DOHH2 (cell line): ENCODE measurements around the gene RBL1.
A peak's percentile ranks its signal among the peaks of the same experiment; 100 is the strongest.
"Not testable (repeated sequence)": the region's sequence is repeated elsewhere in the genome, so short reads cannot be mapped to it uniquely, and the experiment has no call there.

Experiments
- H3F3A ChIP-seq: fragments of 200-600 bp; sonication (generic), shearing (Covaris generic); 2 replicates; pipeline ENCODE4 v1.6.0; 2016; ENCODE audit warnings: antibody characterized with exemption, mild to moderate bottlenecking; ENCODE audit not compliant: control insufficient read depth, insufficient read depth
- H3K27ac ChIP-seq: fragments of 200-600 bp; sonication (generic); 2 replicates; pipeline ENCODE4 v1.5.1; 2014; ENCODE audit warnings: low read depth, mild to moderate bottlenecking, low read length, moderate library complexity
- H3K27me3 ChIP-seq: fragments of 200-600 bp; sonication (generic); 2 replicates; pipeline ENCODE4 v1.6.1; 2014; ENCODE audit warnings: mild to moderate bottlenecking, low read length, mixed read lengths; ENCODE audit not compliant: control insufficient read depth
- H3K36me3 ChIP-seq: fragments of 200-600 bp; sonication (generic); 2 replicates; pipeline ENCODE4 v1.6.1; 2014; ENCODE audit warnings: mild to moderate bottlenecking, low read length, moderate library complexity, mixed read lengths; ENCODE audit not compliant: control insufficient read depth
- H3K4me1 ChIP-seq: fragments of 200-600 bp; sonication (generic); 2 replicates; pipeline ENCODE4 v1.6.1; 2014; ENCODE audit warnings: mild to moderate bottlenecking, low read length, mixed read lengths; ENCODE audit not compliant: control insufficient read depth
- H3K4me2 ChIP-seq: fragments of 200-600 bp; sonication (generic); 2 replicates; pipeline ENCODE4 v1.6.0; 2014; ENCODE audit warnings: mild to moderate bottlenecking, low read length, moderate library complexity
- H3K4me3 ChIP-seq: fragments of 200-600 bp; sonication (generic); 2 replicates; pipeline ENCODE4 v1.5.1; 2014; ENCODE audit warnings: mild to moderate bottlenecking, low read length, mixed read lengths
- H3K79me2 ChIP-seq: fragments of 200-600 bp; sonication (generic); 2 replicates; pipeline ENCODE4 v1.6.1; 2014; ENCODE audit warnings: mild to moderate bottlenecking, low read length, mixed read lengths; ENCODE audit not compliant: control insufficient read depth
- H3K9me2 ChIP-seq: fragments of 200-600 bp; sonication (generic); replicated peaks from 2 replicates; pipeline ENCODE4 v1.6.1; 2014; ENCODE audit warnings: mild to moderate bottlenecking, low read length, mixed read lengths; ENCODE audit not compliant: control insufficient read depth
- H3K9me3 ChIP-seq: fragments of 200-600 bp; sonication (generic); 2 replicates; pipeline ENCODE4 v1.6.1; 2014; ENCODE audit warnings: antibody characterized with exemption, low read length, mixed read lengths; ENCODE audit not compliant: control insufficient read depth, insufficient read depth
- H4K20me1 ChIP-seq: fragments of 200-600 bp; sonication (generic); 2 replicates; pipeline ENCODE4 v1.6.0; 2014; ENCODE audit warnings: low read depth, mild to moderate bottlenecking, antibody characterized with exemption, low read length, moderate library complexity; ENCODE audit not compliant: control insufficient read depth, insufficient read depth
- EZH2phosphoT487 ChIP-seq: fragments of 200-600 bp; sonication (generic); IDR thresholded peaks from 2 replicates; pipeline ENCODE4 v1.6.1; 2017; ENCODE audit warnings: borderline replicate concordance, mild to moderate bottlenecking, antibody characterized with exemption, low read length, moderate library complexity, mixed read lengths
- TF ChIP-seq, protein P1 (sequence below): fragments of 200-600 bp; sonication (generic); IDR thresholded peaks from one replicate; pipeline ENCODE4 v1.5.1; 2014; ENCODE audit warnings: antibody characterized with exemption, mild to moderate bottlenecking, low read depth, low read length; ENCODE audit not compliant: poor library complexity, severe bottlenecking

Gene RBL1

DNA sequence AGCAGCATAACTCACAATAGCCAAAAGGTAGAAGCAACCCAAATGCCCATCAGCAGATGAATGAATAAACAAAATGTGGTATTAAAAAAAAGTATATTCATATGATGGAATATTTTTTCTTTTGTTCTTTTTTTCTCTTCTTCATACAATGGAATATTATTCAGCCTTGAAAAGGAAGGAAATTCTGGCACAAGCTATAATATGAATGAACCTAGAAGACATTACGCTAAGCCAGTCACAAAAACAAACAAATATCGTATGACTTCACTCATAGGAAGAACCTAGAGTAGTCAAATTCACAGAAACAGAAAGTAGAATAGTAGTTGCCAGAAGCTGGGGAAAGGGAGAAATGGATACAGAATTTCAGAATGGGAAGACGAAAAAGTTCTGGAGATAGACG lies 63.7 kb downstream of the RBL1 start:
- H3K4me3 ChIP-seq, result no peak overlapping the region
- peaks cover 89% of the 10 kb centered on the region for H3K36me3 ChIP-seq
- no peak overlapping the region for H3K4me2 ChIP-seq
- TF ChIP-seq EZH2phosphoT487, result no peak
- TF ChIP-seq, protein P1, sequence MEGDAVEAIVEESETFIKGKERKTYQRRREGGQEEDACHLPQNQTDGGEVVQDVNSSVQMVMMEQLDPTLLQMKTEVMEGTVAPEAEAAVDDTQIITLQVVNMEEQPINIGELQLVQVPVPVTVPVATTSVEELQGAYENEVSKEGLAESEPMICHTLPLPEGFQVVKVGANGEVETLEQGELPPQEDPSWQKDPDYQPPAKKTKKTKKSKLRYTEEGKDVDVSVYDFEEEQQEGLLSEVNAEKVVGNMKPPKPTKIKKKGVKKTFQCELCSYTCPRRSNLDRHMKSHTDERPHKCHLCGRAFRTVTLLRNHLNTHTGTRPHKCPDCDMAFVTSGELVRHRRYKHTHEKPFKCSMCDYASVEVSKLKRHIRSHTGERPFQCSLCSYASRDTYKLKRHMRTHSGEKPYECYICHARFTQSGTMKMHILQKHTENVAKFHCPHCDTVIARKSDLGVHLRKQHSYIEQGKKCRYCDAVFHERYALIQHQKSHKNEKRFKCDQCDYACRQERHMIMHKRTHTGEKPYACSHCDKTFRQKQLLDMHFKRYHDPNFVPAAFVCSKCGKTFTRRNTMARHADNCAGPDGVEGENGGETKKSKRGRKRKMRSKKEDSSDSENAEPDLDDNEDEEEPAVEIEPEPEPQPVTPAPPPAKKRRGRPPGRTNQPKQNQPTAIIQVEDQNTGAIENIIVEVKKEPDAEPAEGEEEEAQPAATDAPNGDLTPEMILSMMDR, result no peak
- no peak overlapping the region for H3K27ac ChIP-seq
- H3K27me3 ChIP-seq, result no peaks in the 10 kb centered on the region
- H3K9me3 ChIP-seq, result no peaks in the 10 kb centered on the region
- peaks cover 3% of the 10 kb centered on the region; the same call in 1 of the 2 replicates for H3K79me2 ChIP-seq
- no peaks in the 10 kb centered on the region for H3K4me1 ChIP-seq
- peaks cover 3% of the 10 kb centered on the region; the same call in 1 of the 2 replicates for H3F3A ChIP-seq
- no peaks in the 10 kb centered on the region for H3K9me2 ChIP-seq
- H4K20me1 ChIP-seq, result no peaks in the 10 kb centered on the region

DNA sequence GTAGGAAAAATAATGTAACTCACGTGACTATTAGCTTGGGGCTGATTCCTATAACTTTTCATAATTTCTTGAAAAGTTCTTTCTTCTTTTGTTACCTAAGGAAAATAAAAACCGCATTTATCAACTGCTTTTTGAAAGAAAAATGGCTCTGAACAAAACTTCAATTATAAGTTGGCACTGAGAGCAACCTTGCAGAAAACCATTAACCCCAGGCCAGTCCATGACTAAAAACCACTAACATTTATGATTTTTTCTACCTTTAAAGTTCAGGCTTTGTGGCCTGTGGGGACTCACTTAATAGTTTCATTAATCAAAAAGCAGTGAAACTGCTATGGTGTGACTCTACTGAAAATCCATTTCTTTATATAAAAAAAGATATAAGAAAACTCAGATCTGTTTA lies 75.2 kb downstream of the RBL1 start:
- Histone ChIP-seq H3K4me3 (no peak overlapping the region), H3K4me1 (no peaks in the 10 kb centered on the region), H3K27me3 (no peaks in the 10 kb centered on the region), H3K9me2 (no peaks in the 10 kb centered on the region), H3K4me2 (no peak overlapping the region), H3F3A (peaks cover 5% of the 10 kb centered on the region; the same call in 1 of the 2 replicates), H3K79me2 (no peaks in the 10 kb centered on the region), H4K20me1 (no peaks in the 10 kb centered on the region), H3K9me3 (no peaks in the 10 kb centered on the region), H3K36me3 (peaks cover 91% of the 10 kb centered on the region), H3K27ac (no peak overlapping the region)
- TF ChIP-seq, protein P1, result no peak
- TF ChIP-seq EZH2phosphoT487, result no peak

DNA sequence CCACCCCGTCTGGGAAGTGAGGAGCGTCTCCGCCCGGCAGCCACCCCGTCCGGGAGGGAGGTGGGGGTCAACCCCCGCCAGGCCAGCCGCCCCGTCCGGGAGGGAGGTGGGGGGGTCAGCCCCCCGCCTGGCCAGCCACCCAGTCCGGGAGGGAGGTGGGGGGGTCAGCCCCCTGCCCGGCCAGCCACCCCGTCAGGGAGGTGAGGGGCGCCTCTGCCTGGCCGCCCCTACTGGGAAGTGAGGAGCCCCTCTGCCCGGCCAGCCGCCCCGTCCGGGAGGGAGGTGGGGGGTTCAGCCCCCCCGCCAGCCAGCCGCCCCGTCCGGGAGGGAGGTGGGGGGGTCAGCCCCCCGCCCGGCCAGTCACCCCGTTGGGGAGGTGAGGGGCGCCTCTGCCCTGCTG lies 83.2 kb downstream of the RBL1 start:
- not testable (repeated sequence) for H3K27me3 ChIP-seq, H4K20me1 ChIP-seq, H3K27ac ChIP-seq, H3K4me3 ChIP-seq, H3K9me3 ChIP-seq, H3K4me2 ChIP-seq, H3K79me2 ChIP-seq, H3K9me2 ChIP-seq
- Histone ChIP-seq H3K4me1 (peaks cover 42% of the 10 kb centered on the region), H3F3A (peaks cover 35% of the 10 kb centered on the region), H3K36me3 (peaks cover 44% of the 10 kb centered on the region)

DNA sequence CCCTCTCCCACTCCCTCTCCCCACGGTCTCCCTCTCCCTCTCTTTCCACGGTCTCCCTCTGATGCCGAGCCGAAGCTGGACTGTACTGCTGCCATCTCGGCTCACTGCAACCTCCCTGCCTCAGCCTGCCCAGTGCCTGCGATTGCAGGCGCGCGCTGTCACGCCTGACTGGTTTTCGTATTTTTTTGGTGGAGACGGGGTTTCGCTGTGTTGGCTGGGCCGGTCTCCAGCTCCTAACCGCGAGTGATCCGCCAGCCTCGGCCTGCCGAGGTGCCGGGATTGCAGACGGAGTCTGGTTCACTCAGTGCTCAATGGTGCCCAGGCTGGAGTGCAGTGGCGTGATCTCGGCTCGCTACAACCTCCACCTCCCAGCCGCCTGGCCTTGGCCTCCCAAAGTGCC lies 83.9 kb downstream of the RBL1 start:
- H3K9me3 ChIP-seq, H3K9me2 ChIP-seq, H3K79me2 ChIP-seq, H4K20me1 ChIP-seq, H3K4me2 ChIP-seq, H3K27me3 ChIP-seq, H3K4me3 ChIP-seq: not testable (repeated sequence)
- H3K27ac ChIP-seq, result peak overlapping the region; percentile 42; the same call in 1 of the 2 replicates
- peaks cover 43% of the 10 kb centered on the region for H3K36me3 ChIP-seq
- H3F3A ChIP-seq, result peaks cover 36% of the 10 kb centered on the region
- peaks cover 50% of the 10 kb centered on the region for H3K4me1 ChIP-seq
